ACHN (cell line): Measurements from ENCODE around the gene SH2D4B.
"Not testable (repeated sequence)": the region's sequence is repeated elsewhere in the genome, so short reads cannot be mapped to it uniquely, and the experiment has no call there.

Experiments
- DNase-seq: peaks from one replicate; pipeline ENCODE4 v3.0.0-alpha.2; 2015
- in situ Hi-C: cut with HindIII; loops from 2 replicates; pipeline ENCODE4 v1.10.0; 2017; ENCODE audit warnings: low sequenced_read_pairs, low pct_ligation_motif_present, low pct_unique_long_range_greater_than_20kb

SH2D4B gene

DNA sequence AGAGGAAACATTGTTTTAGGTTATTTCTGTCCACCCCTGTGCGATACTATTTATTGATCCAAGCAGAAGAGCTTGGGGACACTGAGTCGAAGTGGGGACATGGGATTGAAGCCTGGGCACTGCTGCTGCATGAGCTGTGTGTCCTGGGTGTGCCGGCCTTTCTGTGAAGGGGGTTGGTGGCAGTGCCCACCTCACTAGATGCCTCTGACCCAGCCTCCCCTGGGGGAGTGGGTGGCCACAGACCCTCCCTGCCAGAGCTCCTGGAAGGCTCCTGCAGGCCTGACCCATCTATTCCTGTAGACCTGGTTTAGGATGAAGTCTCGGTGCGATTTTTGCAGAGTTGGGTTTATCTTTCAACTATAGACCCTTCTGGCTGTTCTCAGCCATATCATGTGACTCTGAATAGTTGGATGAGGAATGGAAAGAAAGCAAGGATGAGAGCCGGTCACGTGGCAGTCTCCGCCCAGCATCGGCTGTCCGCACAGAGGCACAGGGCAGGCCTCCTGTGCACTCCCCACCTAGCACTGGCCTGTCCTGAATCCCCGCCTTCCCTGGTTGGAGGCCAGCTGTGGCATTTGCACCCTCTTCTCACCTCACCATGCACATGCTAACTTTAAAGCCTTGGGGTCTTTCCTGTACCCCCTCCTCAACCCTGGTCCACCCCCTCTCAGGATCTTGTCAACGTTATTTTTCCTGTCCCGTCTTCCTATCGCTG lies 17.6 kb upstream of the SH2D4B start:
- in situ Hi-C loops = no loop called here
- DNase-seq = no peak

DNA sequence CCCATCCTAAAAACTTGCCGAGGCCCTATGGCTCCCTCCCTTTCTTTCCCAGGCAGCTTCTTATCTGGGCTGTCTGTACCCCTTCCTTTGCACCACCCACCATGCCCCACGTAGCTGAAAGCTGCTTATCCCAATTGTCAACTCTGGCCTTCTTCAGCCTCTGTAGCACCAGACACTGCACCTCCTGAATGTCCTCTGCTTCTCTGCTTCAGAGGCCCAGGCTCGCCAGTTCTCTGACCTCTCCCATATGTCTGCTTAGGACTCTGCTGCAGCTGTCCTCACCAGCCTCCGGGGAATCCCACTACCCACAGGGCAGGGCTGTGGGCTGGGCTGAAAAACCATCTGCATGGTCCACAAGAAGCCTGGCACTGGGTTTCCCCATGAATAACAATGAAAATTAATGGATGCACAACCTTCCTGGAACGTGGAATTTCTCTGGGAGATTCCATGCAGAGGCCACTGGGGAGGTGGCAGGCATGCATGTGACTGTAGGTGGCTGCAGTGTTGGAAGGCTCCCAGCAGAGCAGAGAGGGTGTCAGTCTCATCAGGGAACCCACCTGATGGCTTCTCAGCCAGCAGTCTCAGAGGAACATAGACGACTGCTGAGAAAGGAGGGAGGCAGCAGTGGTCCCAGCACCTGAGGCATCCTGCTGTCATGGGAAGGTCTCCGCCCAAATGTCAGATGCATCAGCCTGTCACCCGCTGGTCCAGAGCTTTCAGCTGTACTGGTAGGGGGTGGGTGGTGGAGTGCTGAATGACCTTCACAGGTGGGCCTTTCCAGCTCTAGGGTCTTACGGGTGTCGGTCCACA lies 16.8 kb upstream of the SH2D4B start:
- no peak for DNase-seq
- in situ Hi-C loops = no loop called here

DNA sequence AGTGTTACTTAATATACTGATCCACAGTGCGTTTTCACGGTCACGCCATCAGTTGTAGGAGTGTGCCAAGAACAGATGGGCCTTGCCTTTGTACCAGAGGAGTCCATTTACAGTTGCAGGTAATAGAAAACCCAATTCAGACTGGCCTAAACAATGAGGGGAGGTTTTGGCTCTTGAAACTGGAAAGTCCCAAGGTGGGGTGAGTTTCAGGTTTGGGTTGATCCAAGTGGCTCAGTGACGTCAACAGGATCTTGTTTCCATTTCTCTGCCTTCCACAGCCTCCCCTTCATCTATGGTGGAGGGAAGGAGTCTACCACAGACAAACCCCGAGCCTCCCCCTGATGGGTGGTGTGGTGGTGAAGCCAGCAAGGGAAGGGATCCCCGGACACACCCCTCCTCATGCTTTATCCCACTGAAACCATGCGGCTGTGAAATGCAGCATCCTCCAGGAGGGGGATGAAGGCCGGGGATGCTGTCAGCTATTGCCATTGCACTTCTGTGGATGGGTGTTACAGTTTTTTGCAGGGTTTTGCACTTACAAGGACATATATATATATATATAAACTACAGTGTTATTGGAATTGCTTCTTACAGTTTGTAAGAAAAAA lies 14.8 kb upstream of the SH2D4B start:
- in situ Hi-C loops = no loop called here
- DNase-seq = no peak

DNA sequence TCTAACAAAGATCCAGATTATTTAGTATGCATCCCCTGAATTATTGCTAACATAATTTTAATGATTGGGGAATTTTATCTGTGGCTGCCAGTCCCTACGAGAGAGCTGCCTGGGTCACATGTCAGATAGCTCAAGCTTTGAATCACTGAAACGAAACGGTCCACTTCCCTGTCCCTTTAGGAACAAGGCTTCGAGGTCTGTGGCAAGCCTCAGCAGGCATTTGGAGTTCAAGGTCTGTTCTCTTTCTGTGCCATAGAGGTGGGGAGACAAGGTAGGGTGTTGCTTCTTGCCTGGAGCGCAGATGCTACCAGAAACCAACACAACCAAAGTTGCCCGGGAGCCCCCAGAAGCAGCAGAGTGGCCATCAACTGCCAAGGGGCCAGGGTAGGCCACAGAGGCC lies 13.9 kb upstream of the SH2D4B start:
- in situ Hi-C loops = no loop called here
- no peak for DNase-seq

DNA sequence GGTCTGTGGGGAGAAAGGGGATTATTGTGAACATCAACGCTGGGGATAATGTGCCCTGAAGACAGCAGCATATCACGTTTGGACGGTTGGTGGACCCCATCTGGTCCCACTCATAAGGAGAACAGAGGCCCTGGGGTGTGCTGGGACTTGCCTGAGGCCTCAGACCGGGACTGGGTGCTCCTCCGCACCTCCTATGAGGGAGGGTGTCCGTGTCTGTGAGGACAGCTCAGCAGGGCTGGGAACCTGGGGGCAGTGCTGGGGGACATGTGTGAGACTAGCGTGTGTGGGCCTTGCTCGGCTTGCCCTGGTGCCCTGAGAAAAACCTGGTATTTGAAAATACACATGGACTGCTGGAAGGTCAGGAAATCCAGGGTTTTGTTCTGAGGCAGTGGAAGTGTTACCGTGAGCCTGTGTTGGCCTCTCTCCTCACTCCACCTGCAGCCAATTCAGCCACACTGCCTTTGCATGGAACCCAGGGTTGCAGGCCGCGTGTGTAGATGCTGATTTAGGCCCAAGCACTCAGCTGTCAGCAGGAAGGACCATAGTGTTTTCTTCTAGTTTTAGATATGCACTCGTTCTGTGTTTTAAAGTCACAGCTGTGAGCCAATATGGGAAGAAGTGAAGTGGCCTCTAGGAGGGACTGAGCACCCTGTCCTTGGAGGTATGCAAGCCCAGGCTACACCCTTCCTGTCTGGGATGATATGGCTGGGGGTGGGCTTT lies 13.4 kb upstream of the SH2D4B start:
- in situ Hi-C loops = no loop called here
- no peak for DNase-seq

DNA sequence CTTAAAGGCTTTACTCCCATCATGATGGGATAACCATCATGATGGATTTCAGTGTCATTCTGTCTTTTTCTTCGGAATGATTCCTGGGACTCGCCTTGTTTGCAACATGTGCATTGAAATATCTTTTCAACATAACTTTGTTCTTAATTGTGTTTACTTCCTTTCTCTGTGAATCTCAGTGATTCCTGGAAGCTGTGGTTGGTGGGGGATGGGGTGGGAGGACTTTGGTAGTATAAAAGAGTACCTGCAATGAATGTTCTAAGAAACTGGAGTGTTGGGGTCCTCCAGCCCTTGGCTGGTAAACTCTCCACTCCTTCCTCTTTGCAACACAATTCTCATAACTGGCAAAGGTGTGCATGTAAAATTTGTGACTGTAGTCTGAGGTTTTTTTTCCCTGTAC lies 11.5 kb upstream of the SH2D4B start:
- DNase-seq = no peak
- in situ Hi-C loops = no loop called here

DNA sequence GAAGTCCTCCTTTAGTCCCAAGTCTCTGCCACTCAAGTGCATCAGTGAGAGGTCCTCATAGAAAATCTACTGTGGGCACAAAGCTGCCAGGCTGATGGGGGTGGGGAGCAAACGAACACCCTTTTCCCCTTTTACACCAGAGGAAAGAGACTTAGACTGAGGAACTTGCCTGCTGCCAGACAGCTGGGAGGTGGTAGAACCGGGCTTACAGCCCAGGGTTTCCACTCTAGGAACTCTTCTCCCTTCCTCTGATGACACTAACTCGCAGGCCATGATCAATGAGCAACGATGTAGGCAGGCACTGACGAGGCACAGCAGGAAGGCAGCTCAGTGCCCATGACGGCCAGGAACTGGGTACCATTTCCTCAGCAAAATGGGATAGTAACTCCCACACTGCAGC lies 11.0 kb upstream of the SH2D4B start:
- in situ Hi-C loops = no loop called here
- no peak for DNase-seq

DNA sequence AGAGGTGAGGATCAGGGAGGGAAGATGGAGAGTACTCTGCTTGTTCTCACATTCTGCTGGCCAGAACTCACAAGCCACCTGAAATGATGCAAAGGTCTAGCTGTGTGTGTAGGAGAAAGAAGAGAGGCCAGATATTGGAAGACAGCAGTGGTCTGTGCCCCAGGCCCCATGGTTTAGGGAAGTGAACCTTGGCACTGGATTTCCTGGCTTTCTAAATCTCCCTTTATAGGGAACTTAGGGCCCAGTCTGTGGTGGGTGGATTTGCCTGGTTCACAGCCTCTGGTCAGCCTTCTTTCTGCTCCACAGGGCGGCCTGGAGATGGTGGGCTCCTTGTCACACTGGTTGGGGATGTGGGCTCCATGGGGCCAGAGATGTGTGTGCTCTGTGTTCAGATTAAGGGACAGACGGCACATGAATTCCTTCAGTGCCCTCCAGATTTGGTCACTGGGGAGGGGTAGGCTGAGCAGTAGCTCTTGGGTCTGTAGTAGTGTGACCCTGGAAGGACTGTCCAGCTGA lies 9.5 kb upstream of the SH2D4B start:
- in situ Hi-C loops = no loop called here

DNA sequence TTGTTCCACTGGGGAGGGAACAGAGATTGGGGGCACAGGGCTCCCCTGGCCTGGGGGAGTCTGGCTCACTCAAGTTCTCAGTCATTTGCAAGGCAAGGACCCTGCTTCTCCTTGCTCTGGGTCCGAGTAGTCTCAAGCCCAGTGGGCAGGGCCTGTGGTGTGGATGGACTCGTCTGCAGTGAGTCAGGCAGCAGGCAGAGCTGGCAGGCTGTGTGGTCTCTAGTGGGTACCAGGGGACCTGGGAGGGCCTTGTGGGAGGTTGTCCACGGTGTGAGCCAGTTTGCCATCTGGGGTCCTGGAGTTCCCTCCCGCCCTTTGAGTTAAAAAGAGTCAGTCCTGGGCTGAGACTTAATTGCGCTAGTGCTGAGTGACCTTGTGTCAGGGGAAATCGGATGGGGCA lies 8.8 kb upstream of the SH2D4B start:
- DNase-seq = no peak
- in situ Hi-C loops = no loop called here

More for the DNA sequence above, 9.5 kb upstream of the SH2D4B start:
- no peak for DNase-seq

DNA sequence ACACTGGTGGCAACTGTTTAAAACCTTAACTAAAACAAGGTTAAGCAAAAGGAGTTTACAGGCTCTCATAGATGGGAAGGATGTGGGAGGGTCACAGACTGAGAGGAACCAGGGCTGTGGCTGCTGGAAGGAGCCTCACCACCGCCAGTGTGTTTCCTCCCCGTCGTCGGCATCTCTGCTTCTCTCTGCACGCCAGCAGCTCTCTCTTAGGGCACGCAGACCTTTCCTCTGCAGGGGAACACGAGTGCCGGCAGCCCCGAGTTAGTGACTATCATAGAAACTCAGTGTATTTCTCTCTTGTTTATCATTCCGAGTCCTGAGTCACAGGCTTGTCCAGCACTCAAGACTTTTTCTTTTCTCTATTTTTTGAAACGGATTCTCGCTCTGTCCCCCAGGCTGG lies 8.1 kb upstream of the SH2D4B start:
- in situ Hi-C loops = no loop called here
- no peak for DNase-seq

DNA sequence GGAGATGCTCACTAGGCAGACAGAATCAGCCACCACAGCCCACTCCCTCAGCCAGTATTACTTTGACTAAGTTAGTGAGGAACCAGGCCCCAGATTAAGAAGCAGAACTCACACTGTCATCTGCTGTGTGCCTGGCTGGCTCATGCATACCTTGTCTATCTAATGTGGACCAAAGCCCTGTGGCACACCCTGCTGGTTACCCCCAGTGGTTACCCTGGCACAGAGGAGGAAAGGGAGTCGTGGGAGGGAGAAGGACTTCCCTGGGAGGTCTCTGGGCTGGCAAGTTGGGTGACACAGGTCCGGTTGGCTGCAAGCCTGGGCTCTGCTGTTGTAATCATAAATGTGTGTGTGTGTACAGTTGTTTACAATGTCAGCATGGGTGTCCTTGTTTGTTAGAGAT lies 7.5 kb upstream of the SH2D4B start:
- peak; percentile 52 for DNase-seq
- in situ Hi-C loops = no loop called here

DNA sequence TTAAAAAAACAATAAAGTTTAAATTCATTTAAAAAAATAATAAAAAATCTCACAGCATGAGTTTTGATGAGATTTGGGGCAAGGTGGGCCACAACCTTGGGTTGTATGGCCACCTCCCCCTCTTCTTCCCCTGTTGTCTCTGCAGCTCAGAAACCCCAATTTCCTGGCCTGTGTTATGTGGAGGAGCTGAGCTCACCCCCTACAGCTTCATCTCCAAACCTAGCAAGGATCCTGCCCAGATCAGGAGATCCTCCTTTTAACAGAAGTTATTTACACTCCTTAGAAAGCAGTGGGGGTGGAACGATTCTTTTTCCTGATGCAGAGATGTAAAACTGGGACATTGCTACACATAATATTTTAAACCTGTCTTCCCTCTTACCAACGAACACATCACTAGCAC lies 6.9 kb upstream of the SH2D4B start:
- in situ Hi-C loops = no loop called here

DNA sequence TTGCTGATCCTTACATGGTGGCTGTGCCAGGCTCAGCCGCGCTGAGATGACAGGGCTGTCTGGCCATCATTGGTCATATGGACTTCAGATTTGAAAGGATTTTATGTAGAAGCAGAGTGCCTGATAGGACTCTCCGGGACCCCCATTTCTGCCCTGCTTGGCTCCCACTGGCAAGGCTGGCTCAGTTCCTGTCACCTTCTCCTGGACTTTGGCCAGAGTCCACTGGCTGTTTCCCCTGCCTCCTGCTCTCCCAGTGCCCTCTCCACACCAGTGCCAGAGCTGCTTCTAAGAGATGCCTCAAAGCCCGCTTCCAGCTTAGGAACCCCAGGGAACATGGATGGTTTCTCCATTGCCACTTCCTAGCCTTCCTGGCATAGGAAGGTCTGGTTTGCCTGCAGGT lies 5.1 kb upstream of the SH2D4B start:
- in situ Hi-C loops = no loop called here

More for the DNA sequence above, 6.9 kb upstream of the SH2D4B start:
- DNase-seq = no peak

DNA sequence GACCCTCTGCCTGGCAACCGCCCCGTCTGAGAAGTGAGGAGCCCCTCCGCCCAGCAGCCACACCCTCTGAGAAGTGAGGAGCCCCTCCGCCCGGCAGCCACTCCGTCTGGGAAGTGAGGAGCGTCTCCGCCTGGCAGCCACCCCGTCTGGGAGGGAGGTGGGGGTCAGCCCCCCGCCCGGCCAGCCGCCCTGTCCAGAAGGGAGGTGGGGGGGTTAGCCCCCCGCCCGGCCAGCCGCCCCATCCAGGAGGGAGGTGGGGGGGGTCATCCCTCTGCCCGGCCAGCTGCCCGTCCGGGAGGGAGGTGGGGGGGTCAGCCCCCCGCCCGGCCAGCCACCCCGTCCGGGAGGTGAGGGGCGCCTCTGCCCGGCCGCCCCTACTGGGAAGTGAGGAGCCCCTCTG lies 3.6 kb upstream of the SH2D4B start:
- DNase-seq, in situ Hi-C loops: not testable (repeated sequence)

More for the DNA sequence above, 5.1 kb upstream of the SH2D4B start:
- DNase-seq = no peak

DNA sequence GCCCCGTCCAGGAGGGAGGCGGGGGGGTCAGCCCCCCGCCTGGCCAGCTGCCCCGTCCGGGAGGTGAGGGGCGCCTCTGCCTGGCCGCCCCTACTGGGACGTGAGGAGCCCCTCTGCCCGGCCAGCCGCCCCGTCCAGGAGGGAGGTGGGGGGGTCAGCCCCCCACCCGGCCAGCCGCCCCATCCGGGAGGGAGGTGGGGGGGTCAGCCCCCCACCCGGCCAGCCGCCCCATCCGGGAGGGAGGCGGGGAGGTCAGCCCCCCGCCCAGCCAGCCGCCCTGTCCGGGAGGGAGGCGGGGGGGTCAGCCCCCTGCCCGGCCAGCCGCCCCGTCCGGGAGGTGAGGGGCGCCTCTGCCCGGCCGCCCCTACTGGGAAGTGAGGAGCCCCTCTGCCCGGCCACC lies 3.1 kb upstream of the SH2D4B start:
- in situ Hi-C loops, DNase-seq: not testable (repeated sequence)

DNA sequence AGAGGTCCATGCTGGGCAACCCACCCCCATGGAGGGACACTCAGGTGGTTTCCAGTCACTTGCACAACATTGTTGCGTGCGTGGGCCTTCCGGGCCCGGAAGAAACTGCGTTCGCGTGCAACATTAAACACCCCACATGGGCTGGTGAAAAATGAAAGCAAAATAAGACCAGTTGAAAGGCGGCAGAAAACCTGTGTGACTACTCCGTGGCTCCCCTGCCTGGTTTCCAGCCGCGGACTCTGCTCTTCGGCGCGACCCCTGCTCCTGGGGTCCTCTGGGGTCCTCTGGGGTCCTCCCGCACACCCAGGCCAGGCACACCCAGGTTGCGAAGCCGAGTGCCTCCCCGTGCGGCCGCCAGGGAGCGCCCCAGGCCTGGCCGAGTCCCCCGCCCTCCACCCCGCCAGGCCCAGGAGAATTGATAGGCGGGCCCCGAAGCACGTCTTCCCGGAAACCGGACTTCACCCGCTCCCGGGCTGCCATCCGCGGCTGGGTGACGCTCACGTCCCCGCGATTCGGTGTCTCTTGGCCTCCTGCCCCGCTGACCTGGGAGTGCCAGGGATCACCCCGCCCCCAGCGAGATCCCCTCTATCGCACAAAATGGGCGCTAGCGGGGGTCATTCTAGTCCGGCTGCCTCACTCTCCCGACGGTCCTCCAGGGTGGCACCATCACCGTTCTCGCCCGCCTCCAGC lies 1.9 kb upstream of the SH2D4B start:
- no peak for DNase-seq
- in situ Hi-C loops = no loop called here

DNA sequence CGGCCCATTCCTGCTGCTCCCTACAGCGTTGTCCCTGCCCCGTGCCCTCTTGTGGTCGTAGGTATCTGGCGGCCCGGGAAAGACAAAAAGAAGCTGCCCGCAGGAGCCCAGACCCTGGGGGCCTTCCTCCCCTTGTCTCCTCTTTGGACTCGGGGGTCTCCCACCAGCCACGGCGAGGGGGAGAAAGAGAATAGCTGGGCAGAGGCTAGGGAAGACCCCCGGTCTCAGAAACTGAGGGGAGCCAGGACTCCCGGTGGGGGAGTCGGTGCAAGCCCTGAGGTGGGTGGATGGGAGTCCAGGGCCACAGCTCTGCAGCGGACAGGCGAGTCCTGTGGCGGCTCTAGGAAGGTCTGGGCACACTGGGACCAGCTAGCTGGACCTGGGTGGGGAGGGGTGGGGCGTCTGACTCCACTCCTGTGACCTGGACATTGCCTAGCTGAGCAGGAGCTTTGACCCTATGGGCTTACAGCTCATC lies 1.3 kb upstream of the SH2D4B start:
- in situ Hi-C loops = no loop called here
- DNase-seq = no peak

DNA sequence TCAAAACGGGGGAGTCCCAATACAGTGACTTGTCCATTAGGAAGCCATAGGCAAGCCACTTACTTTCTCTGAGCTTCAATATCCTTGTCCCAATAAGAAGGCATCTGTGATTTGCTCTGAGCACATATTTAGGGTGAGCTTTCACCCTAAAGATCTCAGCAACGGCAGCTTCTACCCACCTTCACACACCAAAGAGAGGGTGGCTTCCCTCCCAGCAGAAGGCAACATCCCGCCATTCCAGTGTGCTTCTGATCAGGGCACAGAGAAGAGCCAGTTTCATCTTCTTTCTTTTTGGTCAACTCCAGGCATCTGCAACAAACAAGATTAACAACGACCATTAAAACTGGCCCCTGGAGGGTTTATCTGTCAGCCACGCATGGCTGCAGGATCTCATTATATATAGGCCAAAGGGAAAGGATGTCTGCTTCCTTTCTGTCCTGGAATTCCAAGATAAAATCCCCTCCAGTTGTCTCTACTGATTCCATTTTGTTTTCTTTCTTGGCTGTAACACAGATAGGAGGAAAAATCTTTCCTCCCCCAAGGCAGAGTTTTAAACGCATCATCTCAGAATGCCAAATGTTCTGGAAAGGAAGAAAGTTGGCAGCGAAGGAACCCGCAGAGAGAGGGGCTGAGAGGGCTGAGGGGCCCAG lies 491 bp upstream of the SH2D4B start:
- in situ Hi-C loops = no loop called here
- DNase-seq = no peak
